Measurements from ENCODE around the gene FMNL1.

FMNL1 gene

GRCh38 chr17:45236282-45236606 is 14.6 kb downstream of the FMNL1 start:
- Histone ChIP-seq H3K4me2 (ENCODE audit: insufficient read depth, low read length) (no peak overlapping the region), H3K27me3 (ENCODE audit: insufficient read depth, low read length, poor library complexity) (no peaks in the 10 kb centered on the region), H3K9me3 (ENCODE audit: insufficient read depth, low read length, severe bottlenecking) (no peaks in the 10 kb centered on the region), H3K79me2 (ENCODE audit: insufficient read depth, low read length) (peaks cover 50% of the 10 kb centered on the region), H4K20me1 (ENCODE audit: insufficient read depth, low read length) (peaks cover 51% of the 10 kb centered on the region), H3K36me3 (ENCODE audit: insufficient read depth, low read length) (peaks cover 94% of the 10 kb centered on the region), H3K9ac (ENCODE audit: low read depth, low read length) (no peak overlapping the region), H2AFZ (ENCODE audit: low read depth, low read length) (no peak overlapping the region), H3K4me1 (ENCODE audit: insufficient read depth, low read length) (no peaks in the 10 kb centered on the region), H3K4me3 (ENCODE audit: low read depth in 1 of 2, low read length in 2 of 2) (no peak overlapping the region), H3K27ac (ENCODE audit: low read length) (peak overlapping the region; percentile 71)
- no peak for TF ChIP-seq CTCF (IDR thresholded peaks at IDR 0.05; ENCODE audit: borderline replicate concordance, extremely low read depth, low read length, poor library complexity, severe bottlenecking)
- TF ChIP-seq EZH2 (IDR thresholded peaks at IDR 0.05; ENCODE audit: borderline replicate concordance, low read depth, low read length, severe bottlenecking), result no peak
- no peak for DNase-seq
- ATAC-seq (ENCODE audit: insufficient read depth, low read depth), result no peak

GRCh38 chr17:45237686-45238085 is 16.0 kb downstream of the FMNL1 start:
- peaks cover 93% of the 10 kb centered on the region for H3K36me3 ChIP-seq (ENCODE audit: insufficient read depth, low read length)
- no peak overlapping the region for H3K4me2 ChIP-seq (ENCODE audit: insufficient read depth, low read length)
- H3K79me2 ChIP-seq (ENCODE audit: insufficient read depth, low read length), result peaks cover 36% of the 10 kb centered on the region
- H2AFZ ChIP-seq (ENCODE audit: low read depth, low read length), result no peak overlapping the region
- H3K4me1 ChIP-seq (ENCODE audit: insufficient read depth, low read length), result no peaks in the 10 kb centered on the region
- peaks cover 40% of the 10 kb centered on the region for H4K20me1 ChIP-seq (ENCODE audit: insufficient read depth, low read length)
- H3K4me3 ChIP-seq (ENCODE audit: low read depth in 1 of 2, low read length in 2 of 2), result no peak overlapping the region
- H3K27me3 ChIP-seq (ENCODE audit: insufficient read depth, low read length, poor library complexity), result no peaks in the 10 kb centered on the region
- no peak for DNase-seq
- no peak for TF ChIP-seq CTCF (IDR thresholded peaks at IDR 0.05; ENCODE audit: borderline replicate concordance, extremely low read depth, low read length, poor library complexity, severe bottlenecking)
- no peak for TF ChIP-seq EZH2 (IDR thresholded peaks at IDR 0.05; ENCODE audit: borderline replicate concordance, low read depth, low read length, severe bottlenecking)
- H3K9ac ChIP-seq (ENCODE audit: low read depth, low read length), result no peak overlapping the region
- H3K9me3 ChIP-seq (ENCODE audit: insufficient read depth, low read length, severe bottlenecking), result no peaks in the 10 kb centered on the region
- no peak overlapping the region for H3K27ac ChIP-seq (ENCODE audit: low read length)
- no peak for ATAC-seq (ENCODE audit: insufficient read depth, low read depth)

- Histone ChIP-seq H3K27ac (ENCODE audit: low read length) (no peak overlapping the region; the same call in 1 of the 2 replicates), H3K4me2 (ENCODE audit: insufficient read depth, low read length) (no peak overlapping the region), H3K9ac (ENCODE audit: low read depth, low read length) (no peak overlapping the region), H3K79me2 (ENCODE audit: insufficient read depth, low read length) (peaks cover 31% of the 10 kb centered on the region), H3K4me1 (ENCODE audit: insufficient read depth, low read length) (no peaks in the 10 kb centered on the region), H3K27me3 (ENCODE audit: insufficient read depth, low read length, poor library complexity) (no peaks in the 10 kb centered on the region), H3K4me3 (ENCODE audit: low read depth in 1 of 2, low read length in 2 of 2) (no peak overlapping the region), H3K9me3 (ENCODE audit: insufficient read depth, low read length, severe bottlenecking) (no peaks in the 10 kb centered on the region), H4K20me1 (ENCODE audit: insufficient read depth, low read length) (peaks cover 34% of the 10 kb centered on the region), H2AFZ (ENCODE audit: low read depth, low read length) (no peak overlapping the region), H3K36me3 (ENCODE audit: insufficient read depth, low read length) (peaks cover 93% of the 10 kb centered on the region)
- ATAC-seq (ENCODE audit: insufficient read depth, low read depth) (no peak), DNase-seq (no peak)
- TF ChIP-seq CTCF (IDR thresholded peaks at IDR 0.05; ENCODE audit: borderline replicate concordance, extremely low read depth, low read length, poor library complexity, severe bottlenecking), result no peak
- no peak for TF ChIP-seq EZH2 (IDR thresholded peaks at IDR 0.05; ENCODE audit: borderline replicate concordance, low read depth, low read length, severe bottlenecking)
Observed at GRCh38 chr17:45238155-45238774, 16.6 kb downstream of the FMNL1 start.
